Activated T-helper 9 cell treated with anti-CD3 and anti-CD28 coated beads, Interleukin-2, amount 50 U/mL, for 16 hours (primary cell): ENCODE measurements around the gene RAB35.

Experiments
- DNase-seq: peaks from one replicate; pipeline ENCODE4 v3.0.0-alpha.2; 2020; ENCODE audit warnings: low read depth

RAB35 gene

GRCh38 chr12:120086801-120087621, 29.5 kb downstream of the RAB35 start:
- DNase-seq: peak; percentile 99

DNA sequence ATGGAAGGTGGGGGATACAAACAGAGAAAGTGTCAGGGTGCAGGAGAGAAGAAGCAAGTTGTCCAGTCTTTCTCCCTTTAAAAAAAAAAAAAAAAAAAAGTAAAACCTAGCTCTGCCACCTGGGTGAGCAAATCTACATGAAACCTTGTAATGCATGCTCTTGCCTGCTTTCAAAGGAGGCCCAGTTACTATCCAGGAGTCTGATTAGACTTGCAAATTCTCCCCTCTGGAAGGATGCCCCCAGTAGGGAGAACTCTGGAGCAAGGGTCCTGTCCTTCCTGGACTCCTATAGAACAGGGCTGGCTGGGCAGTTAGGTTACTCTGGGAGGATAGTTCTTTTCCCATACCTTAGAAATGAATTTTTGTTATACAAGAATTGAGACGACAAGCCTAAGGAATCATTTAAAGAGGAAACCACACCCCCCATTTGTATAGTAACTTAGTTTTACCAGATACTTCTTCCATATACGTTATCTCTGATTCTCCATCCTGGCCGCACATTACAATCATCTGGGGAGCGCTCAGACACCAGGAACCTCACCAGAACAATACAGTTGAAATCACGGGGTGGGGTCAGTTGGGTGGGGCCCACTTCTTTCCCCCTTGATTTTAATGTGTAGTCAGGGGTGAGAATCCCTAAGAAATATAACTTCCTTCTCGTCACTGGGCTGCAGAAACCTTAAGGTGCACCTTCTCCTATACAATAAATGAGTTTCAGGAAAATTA, 30.5 kb downstream of the RAB35 start:
- DNase-seq: no peak

GRCh38 chr12:120081641-120082040, 34.9 kb downstream of the RAB35 start:
- DNase-seq: no peak

DNA sequence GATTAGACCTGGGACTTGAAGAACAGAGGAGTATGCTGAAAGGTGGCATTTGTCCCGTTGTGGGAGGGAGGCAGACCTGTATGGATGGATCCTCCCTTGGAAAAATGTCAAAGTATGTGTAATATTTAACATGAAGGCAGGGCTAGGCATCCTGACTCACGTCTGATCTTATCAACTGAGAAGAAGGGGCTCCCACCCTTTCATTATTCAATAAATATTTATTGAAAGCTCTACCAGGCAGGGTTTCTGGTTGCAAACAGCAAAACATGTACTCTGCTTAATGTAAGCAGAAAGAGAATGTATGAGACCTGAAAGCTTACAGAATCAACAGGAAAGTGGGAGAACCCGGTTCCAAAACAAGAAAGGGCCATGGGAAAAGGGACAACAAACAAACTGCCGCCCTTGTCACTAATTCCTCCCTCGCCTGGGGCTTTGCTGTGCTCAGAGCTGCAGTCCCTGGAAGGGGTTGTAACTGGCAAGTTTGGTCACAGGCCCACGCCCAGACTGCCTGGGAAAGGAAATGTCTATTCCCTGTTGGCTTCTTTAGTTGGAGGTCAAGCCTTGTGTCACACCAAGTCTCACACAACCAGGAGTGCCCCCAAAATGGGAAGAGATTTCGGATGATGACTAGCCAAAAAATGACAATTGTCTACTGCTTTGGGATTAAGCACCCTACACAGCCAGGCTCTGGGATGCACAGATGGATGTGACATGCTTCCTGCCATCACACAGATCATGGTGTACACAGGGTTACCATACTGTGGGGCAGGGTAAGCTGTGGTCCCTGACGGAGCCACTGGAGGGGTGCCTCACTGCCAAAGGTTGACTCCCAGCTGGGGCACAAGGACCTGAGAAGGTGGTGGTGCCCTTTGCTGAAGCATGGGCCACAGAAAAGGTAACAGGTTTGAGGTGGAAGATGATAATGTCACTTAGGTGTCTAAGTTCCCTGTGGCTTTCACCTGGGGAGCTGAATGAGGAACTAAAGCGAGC, 36.8 kb downstream of the RAB35 start:
- no peak for DNase-seq

GRCh38 chr12:120078868-120079267, 37.7 kb downstream of the RAB35 start:
- no peak for DNase-seq

DNA sequence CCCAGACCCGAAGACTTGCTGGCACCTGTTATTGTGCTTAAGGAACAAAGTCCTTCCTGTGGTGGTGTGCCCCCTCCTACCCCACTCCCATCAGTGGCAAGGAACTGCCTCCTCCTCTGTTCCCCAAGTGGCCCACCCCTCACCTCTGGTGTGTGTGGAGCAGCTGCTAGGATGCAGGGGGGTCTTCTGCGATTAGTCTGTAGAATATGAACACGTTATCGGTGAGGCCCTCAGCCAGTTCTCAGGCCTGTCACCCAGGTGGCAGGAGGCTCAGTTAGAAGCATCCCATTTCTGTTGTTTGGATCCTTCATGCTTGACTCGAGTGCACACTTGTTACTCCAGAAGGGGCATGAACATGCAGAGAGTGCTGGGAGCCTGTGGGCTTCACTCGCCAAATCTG, 39.3 kb downstream of the RAB35 start:
- DNase-seq: no peak

GRCh38 chr12:120076651-120077050, 39.9 kb downstream of the RAB35 start:
- DNase-seq: no peak

DNA sequence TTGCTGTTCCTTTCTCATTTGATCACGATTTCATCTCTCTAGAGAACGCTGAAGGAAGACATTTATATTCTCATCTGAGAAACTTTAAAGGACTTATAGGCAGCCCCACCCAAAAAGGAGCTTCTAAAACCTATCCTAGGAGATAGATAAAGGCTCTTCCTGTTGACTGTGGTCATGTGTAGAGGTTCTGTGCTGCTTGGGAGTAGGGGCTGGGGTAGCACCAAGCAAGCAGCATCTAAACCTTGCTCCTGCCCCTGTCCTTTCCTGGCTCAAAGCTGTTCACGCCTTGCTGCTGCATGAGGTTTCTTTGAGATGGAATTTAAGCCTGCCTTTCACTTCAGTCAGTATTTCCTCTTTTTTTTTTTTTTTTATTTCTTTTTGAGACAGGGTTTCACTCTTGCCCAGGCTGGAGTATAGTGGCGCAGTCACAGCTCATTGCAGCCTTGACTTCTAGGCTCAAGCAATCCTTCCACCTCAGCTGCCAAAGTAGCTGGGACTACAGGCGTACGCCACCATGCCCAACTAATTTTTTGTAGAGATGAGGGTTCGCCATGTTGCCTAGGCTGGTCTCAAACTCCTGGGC, 41.4 kb downstream of the RAB35 start:
- no peak for DNase-seq

DNA sequence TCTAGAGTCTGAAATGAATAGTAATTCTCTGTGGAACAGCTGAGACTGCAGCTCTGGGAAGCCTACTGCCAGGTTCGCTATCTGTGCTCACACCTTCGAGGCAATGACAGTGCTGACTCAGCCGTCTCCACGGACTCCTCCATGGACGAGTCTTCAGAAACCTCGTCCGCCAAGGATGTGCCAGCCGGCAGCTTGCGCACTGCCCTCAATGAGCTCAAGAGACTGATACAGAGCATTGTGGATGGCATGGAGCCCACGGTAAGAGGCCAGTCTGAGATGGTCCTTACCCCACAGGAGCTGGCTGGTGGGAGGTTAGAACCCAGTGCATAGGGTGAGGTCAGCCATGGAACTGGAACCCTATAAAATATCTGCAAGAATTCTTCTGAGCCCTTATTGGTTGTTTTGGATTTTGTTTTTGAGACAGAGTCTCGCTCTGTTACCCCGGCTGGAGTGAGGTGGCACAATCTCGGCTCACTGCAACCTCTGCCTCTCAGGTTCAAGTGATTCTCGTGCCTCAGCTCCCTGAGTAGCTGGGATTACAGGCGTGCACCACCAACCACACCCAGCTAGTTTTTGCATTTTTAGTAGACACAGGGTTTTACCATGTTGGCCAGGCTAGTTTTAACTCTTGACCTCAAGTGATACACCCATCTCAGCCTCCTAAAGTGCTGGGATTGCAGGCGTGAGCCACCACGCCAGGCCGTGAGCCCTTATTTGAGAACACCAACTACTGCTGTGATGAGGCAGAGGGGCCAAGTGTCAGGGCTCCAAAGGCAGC, 43.9 kb downstream of the RAB35 start:
- no peak for DNase-seq

- no peak for DNase-seq
Observed at GRCh38 chr12:120071493-120072020, 45.0 kb downstream of the RAB35 start.

- no peak for DNase-seq
Observed at GRCh38 chr12:120069278-120069677, 47.3 kb downstream of the RAB35 start.

DNA sequence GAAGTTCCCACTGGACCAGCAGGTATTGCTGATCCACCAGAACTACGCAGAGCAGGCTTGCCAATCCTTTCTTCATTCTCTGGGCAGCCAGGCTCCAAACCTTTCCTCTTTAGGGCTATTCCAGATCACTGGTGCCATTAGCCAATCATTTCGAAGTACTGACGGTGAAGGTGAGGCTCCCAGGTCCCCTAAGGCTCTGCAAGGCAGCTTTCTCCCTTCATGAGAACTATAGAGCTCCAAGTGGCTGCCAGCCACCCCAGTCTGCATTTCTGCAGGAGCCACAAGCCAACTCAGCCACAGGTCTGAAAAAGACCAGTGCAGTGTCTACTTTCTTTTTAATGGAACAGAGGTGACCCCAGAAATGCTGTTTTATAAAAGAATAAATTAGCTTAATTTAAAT, 48.7 kb downstream of the RAB35 start:
- DNase-seq: no peak

- DNase-seq: no peak
Observed at GRCh38 chr12:120067084-120067869, 49.3 kb downstream of the RAB35 start.

DNA sequence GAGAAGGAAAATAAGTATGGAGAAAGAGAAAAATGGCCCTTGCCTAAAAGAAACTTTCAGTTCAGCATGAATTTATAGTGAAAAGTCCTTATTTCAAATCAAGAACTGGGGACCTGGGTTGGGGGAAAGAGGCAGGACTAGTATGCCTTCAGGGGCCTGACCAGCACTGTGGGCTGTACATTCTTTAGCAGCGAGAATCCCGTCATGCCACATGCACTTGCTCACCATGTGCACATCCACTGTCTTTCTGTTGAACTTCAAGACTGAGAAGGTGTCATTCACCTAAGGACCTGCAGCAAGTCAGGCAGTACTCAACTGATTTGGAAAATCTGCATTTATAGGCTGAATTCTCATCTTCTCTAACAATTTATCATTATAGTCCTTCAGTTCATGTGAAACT, 50.2 kb downstream of the RAB35 start:
- no peak for DNase-seq

GRCh38 chr12:120065472-120065871, 51.1 kb downstream of the RAB35 start:
- no peak for DNase-seq

DNA sequence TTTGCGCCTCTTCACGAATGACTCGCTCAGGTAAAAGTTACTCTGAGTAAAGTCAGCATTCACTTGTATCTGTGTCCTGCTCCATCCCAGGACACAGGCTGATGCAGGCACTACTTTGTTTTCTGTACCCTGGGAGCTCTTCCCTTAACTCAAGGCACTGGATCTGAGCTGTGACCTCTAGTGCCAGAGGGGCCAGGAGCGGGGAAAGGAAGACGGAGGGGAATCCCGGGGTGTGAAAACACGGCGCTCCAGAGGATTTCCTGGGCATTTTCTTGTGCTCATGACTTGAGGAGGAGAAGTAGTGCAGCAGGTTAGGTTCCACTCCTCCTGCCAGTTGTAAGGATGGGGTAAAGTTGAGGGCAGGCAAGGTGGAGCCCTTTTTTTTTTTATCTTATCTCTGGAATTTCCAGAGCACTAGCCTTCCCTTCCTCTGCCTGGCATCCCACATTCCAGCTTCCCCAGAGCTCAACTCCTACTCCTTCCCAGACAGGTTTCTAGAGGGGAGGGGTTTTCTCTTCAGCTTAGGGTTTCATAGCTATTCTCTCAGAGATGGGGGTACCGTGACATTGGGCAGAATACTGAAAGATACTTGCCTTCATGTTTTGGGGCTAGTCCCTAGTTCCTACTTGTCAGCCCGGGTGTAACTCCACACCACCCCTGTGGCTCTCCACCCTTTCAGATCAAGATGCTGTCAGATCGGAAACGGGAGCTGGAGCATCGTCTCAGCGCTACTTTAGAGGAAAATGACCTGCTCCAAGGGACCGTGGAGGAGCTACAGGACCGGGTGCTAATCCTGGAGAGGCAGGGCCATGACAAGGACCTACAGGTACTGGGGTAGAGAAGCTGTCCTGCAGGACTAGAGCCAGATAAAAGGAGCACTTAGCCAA, 52.3 kb downstream of the RAB35 start:
- DNase-seq: no peak

DNA sequence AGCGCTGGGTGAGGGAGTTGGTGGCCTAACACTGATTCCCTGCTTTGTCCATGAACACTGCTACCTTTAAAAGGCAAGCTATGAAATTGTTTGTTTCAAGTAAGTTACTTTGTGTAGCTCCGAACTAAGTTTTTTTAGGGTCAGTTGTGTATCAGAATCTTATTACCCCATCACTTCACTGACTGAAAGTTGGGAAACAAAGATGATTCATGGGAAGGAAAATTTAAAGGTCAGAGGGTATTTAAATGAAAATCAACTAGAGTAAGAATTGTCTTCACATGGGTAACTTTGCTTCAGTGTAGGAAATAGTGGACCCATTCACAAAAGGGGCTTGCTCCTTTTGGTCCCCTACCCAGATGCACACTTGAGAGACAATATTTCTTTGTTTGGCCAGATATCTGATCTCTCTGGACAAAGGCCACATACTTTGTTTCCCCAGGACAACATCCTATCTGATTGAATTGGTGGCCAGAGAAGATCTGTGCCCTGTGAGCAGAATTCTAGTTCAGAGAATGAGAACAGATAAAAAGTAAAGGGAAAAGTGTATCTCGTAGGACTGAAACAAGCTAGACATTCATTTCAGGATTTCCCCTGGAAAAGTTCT, 53.5 kb downstream of the RAB35 start:
- DNase-seq: no peak

- DNase-seq: no peak
Observed at GRCh38 chr12:120061575-120062214, 54.9 kb downstream of the RAB35 start.
